SK-N-MC (cell line): ENCODE measurements around the gene MRTFB.

ENCODE experiments used
- EZH2 ChIP-seq: fragments of 200-600 bp; sonication (generic); IDR thresholded peaks from one replicate; pipeline ENCODE4 v1.6.1; 2017; ENCODE audit warnings: antibody characterized with exemption
- POLR2AphosphoS5 ChIP-seq: IDR thresholded peaks from 2 replicates; pipeline ENCODE4 v1.6.1; 2012; ENCODE audit warnings: mild to moderate bottlenecking, low read depth, low read length, borderline replicate concordance

- TF ChIP-seq POLR2AphosphoS5 (no peak), EZH2 (no peak)
These were observed 38.9 kb downstream of the MRTFB start for GRCh38 chr16:14109782-14110727.
